ENCODE results near the gene FMR1. TPM values are rescaled to one million over a fixed set of nuclear protein-coding genes. Genes with fewer than 3 reads are reported as not detected.

FMR1 gene
- total RNA-seq, 3 donors from 2014 or later (not counting 1 experiment from before 2014, with no cell fraction given): 124 to 147 (median 127) TPM

- Histone ChIP-seq H3K9me3 (ENCODE audit: control insufficient read depth, insufficient read depth, low read length) (no peaks in the 10 kb centered on the region), H3K36me3 (ENCODE audit: control insufficient read depth, insufficient read depth, low read length) (no peaks in the 10 kb centered on the region), H3K4me1 (ENCODE audit: control insufficient read depth, insufficient read depth, low read length) (no peaks in the 10 kb centered on the region), H3K27me3 (ENCODE audit: control insufficient read depth, insufficient read depth, low read length) (no peaks in the 10 kb centered on the region), H3K4me3 (ENCODE audit: low read length) (no peak overlapping the region), H3K27ac (ENCODE audit: low read length) (no peak overlapping the region)
- Mint-ChIP-seq H3K4me3 (no peak overlapping the region), H3K4me1 (peaks cover 11% of the 10 kb centered on the region in 2 donors), H3K9me3 (no peaks in the 10 kb centered on the region), H3K27me3 (ENCODE audit: low read depth in 2 of 2) (peaks cover 2 to 6% of the 10 kb centered on the region in 2 donors), H3K27ac (no peak overlapping the region), H3K36me3 (no peaks in the 10 kb centered on the region)
- TF ChIP-seq, protein P1, sequence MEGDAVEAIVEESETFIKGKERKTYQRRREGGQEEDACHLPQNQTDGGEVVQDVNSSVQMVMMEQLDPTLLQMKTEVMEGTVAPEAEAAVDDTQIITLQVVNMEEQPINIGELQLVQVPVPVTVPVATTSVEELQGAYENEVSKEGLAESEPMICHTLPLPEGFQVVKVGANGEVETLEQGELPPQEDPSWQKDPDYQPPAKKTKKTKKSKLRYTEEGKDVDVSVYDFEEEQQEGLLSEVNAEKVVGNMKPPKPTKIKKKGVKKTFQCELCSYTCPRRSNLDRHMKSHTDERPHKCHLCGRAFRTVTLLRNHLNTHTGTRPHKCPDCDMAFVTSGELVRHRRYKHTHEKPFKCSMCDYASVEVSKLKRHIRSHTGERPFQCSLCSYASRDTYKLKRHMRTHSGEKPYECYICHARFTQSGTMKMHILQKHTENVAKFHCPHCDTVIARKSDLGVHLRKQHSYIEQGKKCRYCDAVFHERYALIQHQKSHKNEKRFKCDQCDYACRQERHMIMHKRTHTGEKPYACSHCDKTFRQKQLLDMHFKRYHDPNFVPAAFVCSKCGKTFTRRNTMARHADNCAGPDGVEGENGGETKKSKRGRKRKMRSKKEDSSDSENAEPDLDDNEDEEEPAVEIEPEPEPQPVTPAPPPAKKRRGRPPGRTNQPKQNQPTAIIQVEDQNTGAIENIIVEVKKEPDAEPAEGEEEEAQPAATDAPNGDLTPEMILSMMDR (IDR thresholded peaks at IDR 0.05): no peak
- intact Hi-C loops (cut with micrococcal nuclease): no loop called here
- no peak for DNase-seq
- ATAC-seq: no peak
- 100% methylated on average over 4 of the region's 5 CpGs for WGBS (ENCODE audit: insufficient coverage)
These were observed 34.0 kb upstream of the FMR1 start for GRCh38 chrX:147877726-147878125.

DNA sequence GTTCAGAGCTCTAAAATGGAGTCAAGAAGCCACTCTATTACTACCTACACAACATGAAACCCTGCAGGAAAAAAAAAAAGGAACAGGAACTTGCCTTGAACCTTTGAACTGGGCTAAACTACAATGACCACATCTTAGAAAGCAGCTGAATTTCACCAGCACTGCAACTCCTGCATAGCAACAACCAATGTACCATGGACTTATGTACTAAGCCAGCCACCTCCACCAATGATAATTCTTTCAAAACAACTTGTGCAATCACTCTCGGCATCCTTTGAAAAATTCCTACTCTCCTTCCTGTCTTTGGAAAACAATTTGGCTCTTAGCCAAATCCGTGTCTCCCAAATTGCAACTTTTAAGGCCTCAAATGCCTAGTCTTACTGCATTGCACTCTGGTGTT is 26.8 kb upstream of the FMR1 start:
- WGBS (ENCODE audit: insufficient coverage): 84% methylated on average over 2 of the region's 2 CpGs
- no peak for DNase-seq
- no peak overlapping the region for H3K4me3 ChIP-seq (ENCODE audit: low read length)
- Mint-ChIP-seq H3K4me1 (no peaks in the 10 kb centered on the region), H3K4me3 (no peak overlapping the region), H3K27ac (no peak overlapping the region), H3K9me3 (peaks cover 3% of the 10 kb centered on the region in 2 donors), H3K36me3 (no peaks in the 10 kb centered on the region), H3K27me3 (ENCODE audit: low read depth in 2 of 2) (peaks cover 0 to 5% of the 10 kb centered on the region in 2 donors)
- intact Hi-C loops (cut with micrococcal nuclease): no loop called here
- H3K27me3 ChIP-seq (ENCODE audit: control insufficient read depth, insufficient read depth, low read length): no peaks in the 10 kb centered on the region
- no peak overlapping the region for H3K27ac ChIP-seq (ENCODE audit: low read length)
- ATAC-seq: no peak
- TF ChIP-seq, protein P1 (IDR thresholded peaks at IDR 0.05): no peak
- H3K9me3 ChIP-seq (ENCODE audit: control insufficient read depth, insufficient read depth, low read length): no peaks in the 10 kb centered on the region
- H3K36me3 ChIP-seq (ENCODE audit: control insufficient read depth, insufficient read depth, low read length): no peaks in the 10 kb centered on the region
- H3K4me1 ChIP-seq (ENCODE audit: control insufficient read depth, insufficient read depth, low read length): no peaks in the 10 kb centered on the region

GRCh38 chrX:147890756-147891155 is 21.0 kb upstream of the FMR1 start:
- H3K27me3 ChIP-seq (ENCODE audit: control insufficient read depth, insufficient read depth, low read length): peaks cover 2% of the 10 kb centered on the region
- no peaks in the 10 kb centered on the region for H3K36me3 ChIP-seq (ENCODE audit: control insufficient read depth, insufficient read depth, low read length)
- Mint-ChIP-seq H3K4me3 (no peak overlapping the region), H3K9me3 (peaks cover 3% of the 10 kb centered on the region in 2 donors), H3K36me3 (no peaks in the 10 kb centered on the region), H3K27ac (no peak overlapping the region), H3K27me3 (ENCODE audit: low read depth in 2 of 2) (peaks cover 5 to 7% of the 10 kb centered on the region in 2 donors), H3K4me1 (no peaks in the 10 kb centered on the region)
- intact Hi-C loops (cut with micrococcal nuclease): no loop called here
- WGBS (ENCODE audit: insufficient coverage): no CpG with 5 or more reads among the region's 1 CpG
- DNase-seq: no peak
- H3K4me3 ChIP-seq (ENCODE audit: low read length): no peak overlapping the region
- no peak overlapping the region for H3K27ac ChIP-seq (ENCODE audit: low read length)
- no peak for ATAC-seq
- H3K4me1 ChIP-seq (ENCODE audit: control insufficient read depth, insufficient read depth, low read length): no peaks in the 10 kb centered on the region
- H3K9me3 ChIP-seq (ENCODE audit: control insufficient read depth, insufficient read depth, low read length): no peaks in the 10 kb centered on the region
- TF ChIP-seq, protein P1 (IDR thresholded peaks at IDR 0.05): no peak

DNA sequence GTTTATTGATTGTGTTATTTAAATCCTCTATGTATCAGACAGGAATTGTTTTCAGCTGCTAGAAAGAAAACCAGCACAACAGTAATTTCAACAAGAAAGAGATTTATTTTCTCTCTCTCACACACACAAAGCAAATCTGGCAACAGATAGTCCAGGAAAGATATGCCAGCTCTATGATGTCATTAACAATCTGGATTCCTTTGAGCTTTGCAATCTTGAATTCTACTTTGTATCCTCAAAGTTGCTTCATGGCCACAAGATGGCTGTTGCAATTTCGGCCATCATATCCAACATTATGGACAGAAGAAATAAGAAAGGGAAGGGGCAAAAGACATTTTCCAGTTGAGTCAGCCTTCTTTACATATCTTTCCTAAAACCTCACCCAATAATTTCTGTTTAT is 19.8 kb upstream of the FMR1 start:
- H3K27me3 ChIP-seq (ENCODE audit: control insufficient read depth, insufficient read depth, low read length): peaks cover 2% of the 10 kb centered on the region
- no peaks in the 10 kb centered on the region for H3K36me3 ChIP-seq (ENCODE audit: control insufficient read depth, insufficient read depth, low read length)
- no peak overlapping the region for H3K27ac Mint-ChIP-seq
- no peaks in the 10 kb centered on the region for H3K4me1 Mint-ChIP-seq
- H3K27me3 Mint-ChIP-seq (ENCODE audit: low read depth in 2 of 2): peaks cover 5 to 7% of the 10 kb centered on the region in 2 donors
- peaks cover 3% of the 10 kb centered on the region in 2 donors for H3K9me3 Mint-ChIP-seq
- ATAC-seq: no peak
- intact Hi-C loops (cut with micrococcal nuclease): no loop called here
- peaks cover 6% of the 10 kb centered on the region for H3K4me1 ChIP-seq (ENCODE audit: control insufficient read depth, insufficient read depth, low read length)
- TF ChIP-seq, protein P1 (IDR thresholded peaks at IDR 0.05): no peak
- no peaks in the 10 kb centered on the region for H3K36me3 Mint-ChIP-seq
- WGBS (ENCODE audit: insufficient coverage): no CpG with 5 or more reads among the region's 1 CpG
- H3K9me3 ChIP-seq (ENCODE audit: control insufficient read depth, insufficient read depth, low read length): no peaks in the 10 kb centered on the region
- H3K4me3 Mint-ChIP-seq: no peak overlapping the region
- DNase-seq: no peak
- no peak overlapping the region for H3K4me3 ChIP-seq (ENCODE audit: low read length)
- no peak overlapping the region for H3K27ac ChIP-seq (ENCODE audit: low read length)
